Psoas muscle (tissue), 8 donors: ENCODE measurements around the gene DUSP10. TPM values are rescaled to one million over a fixed set of nuclear protein-coding genes. Genes with fewer than 3 reads are reported as not detected.
A peak's percentile ranks its signal among the peaks of the same experiment; 100 is the strongest.

Experiments used
- ATAC-seq, 4 donors: fragments of 200-7000 bp; cut with Tn5 transposase; one replicate each; pipeline ENCODE4 v1.9.1; 2020; ENCODE audit warnings: moderate library complexity in 3 of 4, mild to moderate bottlenecking in 2 of 4
- DNase-seq, 2 donors: peaks; one replicate each; pipeline ENCODE4 v3.0.0-alpha.2; 2020
- H3K27ac ChIP-seq: fragments of 200-600 bp; one replicate; pipeline ENCODE4 v1.8.0; 2022
- H3K27me3 ChIP-seq, 3 donors: fragments of 200-600 bp in 1 of 3; one replicate each; pipeline versions ENCODE4 v1.6.1 to v1.8.0; 2013 to 2022; ENCODE audit warnings: low read length in 2 of 3, mild to moderate bottlenecking in 2 of 3, moderate library complexity in 1 of 3; ENCODE audit not compliant: insufficient read depth in 3 of 3
- H3K36me3 ChIP-seq, 2 donors: fragments of 200-600 bp in 1 of 2; one replicate each; pipeline versions ENCODE4 v1.6.1 to v1.8.0; 2013 to 2022; ENCODE audit warnings: low read depth in 1 of 2, mild to moderate bottlenecking in 1 of 2, moderate library complexity in 1 of 2; ENCODE audit not compliant: insufficient read depth in 1 of 2
- H3K4me1 ChIP-seq: fragments of 200-600 bp; one replicate; pipeline ENCODE4 v1.8.0; 2022
- H3K4me3 ChIP-seq: fragments of 200-600 bp; one replicate; pipeline ENCODE4 v1.8.0; 2022; ENCODE audit warnings: mild to moderate bottlenecking
- H3K9me3 ChIP-seq: fragments of 200-600 bp; one replicate; pipeline ENCODE4 v1.8.0; 2022
- CTCF ChIP-seq: fragments of 200-600 bp; IDR thresholded peaks from one replicate; pipeline ENCODE4 v1.8.0; 2022; ENCODE audit warnings: antibody characterized with exemption
- WGBS, 3 donors: extraction: QIAGEN DNeasy Blood & Tissue Kit; methylation state at CpG; one replicate each; pipeline versions ENCODE4 v1.1.6 to v1.1.7; 2013; 5-methylcytosine and 5-hydroxymethylcytosine counted together
- intact Hi-C, 2 donors: fragments of 100-400 bp; cut with DNase I; formaldehyde crosslinking; loops; one replicate each; pipeline versions ENCODE4 v1.11.0 to v1.14.2; 2022
- polyA plus RNA-seq, 3 donors: library from polyadenylated mRNA; stranded (reverse); fragments of 200-250 nt; gene quantifications; one replicate each; pipeline ENCODE4 v1.2.3, GENCODE V29; 2013
- total RNA-seq, 4 donors: library from RNA; stranded (reverse); fragmentation: NEBNext Ultra II Directional in 2 of 4; extraction: Animal tissue kit (Norgen Biotek cat#: 25700) in 2 of 4; gene quantifications; one replicate each; pipeline versions ENCODE4 v1.2.1 to v1.2.4, GENCODE V29; 2021 to 2023
- donor health status: healthy with polysubstance abuse.
- donor health status: DM: no; HTN: no; CAD: no; lungs with moderate emphysema.
- donor health status: Bipolar disorder and iron deficiency.
- donor health status: healthy.
- donor health status: DM: yes; HTN: yes; CAD: no.
- donor health status: DM: no; HTN: no; CAD: no.
- donor health status: DM: no; HTN: no; CAD: no.
- donor health status: DM: yes; HTN: yes; CAD: no.

Gene DUSP10
- total and polyA plus RNA-seq, 7 donors = 4.7 to 15.5 (median 5.9) TPM

GRCh38 chr1:221712198-221712684, 29.6 kb downstream of the DUSP10 start:
- H3K27ac ChIP-seq = peak overlapping the region; percentile 82
- DNase-seq = no peak
- H3K4me1 ChIP-seq = peaks cover 59% of the 10 kb centered on the region
- no peaks in the 10 kb centered on the region for H3K27me3 ChIP-seq
- intact Hi-C loops = no loop called here
- no peak overlapping the region for H3K4me3 ChIP-seq
- H3K36me3 ChIP-seq = no peaks in the 10 kb centered on the region
- ATAC-seq = peak in 3 of 4 donors; percentile 54 to 69 (median 55)
- WGBS, 3 donors = 40 to 65% (median 49%) methylated on average over 1 of the region's 1 CpG
- H3K9me3 ChIP-seq = no peaks in the 10 kb centered on the region
- no peak for TF ChIP-seq CTCF

GRCh38 chr1:221711656-221712055, 30.2 kb downstream of the DUSP10 start:
- Histone ChIP-seq H3K27ac (peak overlapping the region; percentile 82), H3K36me3 (no peaks in the 10 kb centered on the region), H3K4me3 (no peak overlapping the region), H3K4me1 (peaks cover 61% of the 10 kb centered on the region), H3K9me3 (no peaks in the 10 kb centered on the region), H3K27me3 (no peaks in the 10 kb centered on the region)
- no peak for TF ChIP-seq CTCF
- intact Hi-C loops = no loop called here
- DNase-seq (no peak), ATAC-seq (no peak)
- WGBS, 3 donors = 83 to 94% (median 88%) methylated on average over 1 of the region's 1 CpG

- Histone ChIP-seq H3K4me3 (no peak overlapping the region), H3K9me3 (no peaks in the 10 kb centered on the region), H3K27ac (peak overlapping the region; percentile 82), H3K4me1 (peaks cover 61% of the 10 kb centered on the region), H3K27me3 (no peaks in the 10 kb centered on the region), H3K36me3 (peaks cover 0 to 2% of the 10 kb centered on the region in 2 donors)
- intact Hi-C loops = no loop called here
- DNase-seq (no peak), ATAC-seq (no peak)
- no peak for TF ChIP-seq CTCF
- WGBS, 3 donors = 29 to 49% (median 38%) methylated on average over 3 of the region's 3 CpGs
These were observed 30.8 kb downstream of the DUSP10 start for GRCh38 chr1:221711063-221711577.

- no peak for ATAC-seq
- peaks cover 0 to 15% of the 10 kb centered on the region in 2 donors for H3K36me3 ChIP-seq
- no peak overlapping the region for H3K4me3 ChIP-seq
- no peak for TF ChIP-seq CTCF
- peak overlapping the region; percentile 82 for H3K27ac ChIP-seq
- WGBS, 3 donors = 72 to 92% (median 86%) methylated on average over 3 of the region's 3 CpGs
- no peaks in the 10 kb centered on the region for H3K9me3 ChIP-seq
- peaks cover 56% of the 10 kb centered on the region for H3K4me1 ChIP-seq
- H3K27me3 ChIP-seq = no peaks in the 10 kb centered on the region
- intact Hi-C loops = no loop called here
- DNase-seq = no peak
These were observed 32.0 kb downstream of the DUSP10 start for GRCh38 chr1:221709854-221710253.

- 7 to 16% (median 12%) methylated on average over 3 of the region's 3 CpGs for WGBS, 3 donors
- no peaks in the 10 kb centered on the region for H3K27me3 ChIP-seq
- intact Hi-C loops = no loop called here
- H3K4me3 ChIP-seq = no peak overlapping the region
- ATAC-seq (peak; percentile 5 to 70 (median 47)), DNase-seq (peak in 1 of 2 donors; percentile 57)
- peaks cover 0 to 19% of the 10 kb centered on the region in 2 donors for H3K36me3 ChIP-seq
- TF ChIP-seq CTCF = no peak
- H3K27ac ChIP-seq = peak overlapping the region; percentile 82
- peaks cover 56% of the 10 kb centered on the region for H3K4me1 ChIP-seq
- H3K9me3 ChIP-seq = no peaks in the 10 kb centered on the region
These were observed 32.9 kb downstream of the DUSP10 start for GRCh38 chr1:221708987-221709386.
